WERI-Rb-1 (cell line): ENCODE results near the gene DDX31.

ENCODE experiments used
- DNase-seq: peaks from one replicate; pipeline ENCODE4 v3.0.0-alpha.2; 2020
- H3K27ac ChIP-seq: fragments of 250-450 bp; sonication (Bioruptor Pico); 2 replicates; pipeline ENCODE4 v1.5.1; 2020; ENCODE audit warnings: mild to moderate bottlenecking, moderate library complexity
- H3K27me3 ChIP-seq: fragments of 250-450 bp; sonication (Bioruptor Pico); 2 replicates; pipeline ENCODE4 v1.5.1; 2021; ENCODE audit warnings: mild to moderate bottlenecking, low read depth, moderate library complexity; ENCODE audit not compliant: insufficient read depth, severe bottlenecking
- H3K36me3 ChIP-seq: fragments of 250-450 bp; sonication (Bioruptor Pico); 2 replicates; pipeline ENCODE4 v1.5.1; 2020; ENCODE audit warnings: mild to moderate bottlenecking, moderate library complexity
- H3K4me3 ChIP-seq: 2 replicates; pipeline ENCODE4 v1.5.1; 2011; ENCODE audit warnings: low read depth, mild to moderate bottlenecking, control low read depth, low read length
- H3K9me3 ChIP-seq: fragments of 250-450 bp; sonication (Bioruptor Pico); 2 replicates; pipeline ENCODE4 v1.5.1; 2021; ENCODE audit warnings: mild to moderate bottlenecking, moderate library complexity; ENCODE audit not compliant: severe bottlenecking
- CTCF ChIP-seq: IDR thresholded peaks from 2 replicates; pipeline ENCODE4 v1.5.1; 2011; ENCODE audit warnings: low read depth, mild to moderate bottlenecking, control low read depth, inconsistent platforms, low read length

Gene DDX31

GRCh38 chr9:132551556-132551955 is 118.2 kb downstream of the DDX31 start:
- peak overlapping the region; percentile 73 for H3K27ac ChIP-seq
- no peak overlapping the region for H3K4me3 ChIP-seq
- DNase-seq = peak; percentile 89
- no peaks in the 10 kb centered on the region for H3K27me3 ChIP-seq
- TF ChIP-seq CTCF = no peak
- H3K9me3 ChIP-seq = peaks cover 9% of the 10 kb centered on the region
- H3K36me3 ChIP-seq = no peaks in the 10 kb centered on the region

- no peak for DNase-seq
- Histone ChIP-seq H3K27ac (peak overlapping the region; percentile 49), H3K4me3 (no peak overlapping the region)
These were observed 120.8 kb downstream of the DDX31 start for GRCh38 chr9:132548751-132549640.

GRCh38 chr9:132547976-132548730 is 121.6 kb downstream of the DDX31 start:
- Histone ChIP-seq H3K36me3 (no peaks in the 10 kb centered on the region), H3K27me3 (no peaks in the 10 kb centered on the region), H3K9me3 (peaks cover 6% of the 10 kb centered on the region), H3K4me3 (no peak overlapping the region), H3K27ac (no peak overlapping the region)
- TF ChIP-seq CTCF = no peak
- no peak for DNase-seq

More at GRCh38 chr9:132548751-132549640, 120.8 kb downstream of the DDX31 start:
- Histone ChIP-seq H3K36me3 (no peaks in the 10 kb centered on the region), H3K27me3 (no peaks in the 10 kb centered on the region), H3K9me3 (peaks cover 9% of the 10 kb centered on the region)
- TF ChIP-seq CTCF = no peak

- Histone ChIP-seq H3K9me3 (no peaks in the 10 kb centered on the region), H3K4me3 (no peak overlapping the region), H3K36me3 (no peaks in the 10 kb centered on the region), H3K27me3 (no peaks in the 10 kb centered on the region), H3K27ac (no peak overlapping the region)
- no peak for DNase-seq
- TF ChIP-seq CTCF = no peak
These were observed 122.3 kb downstream of the DDX31 start for GRCh38 chr9:132547436-132547835.

- no peaks in the 10 kb centered on the region for H3K36me3 ChIP-seq
- no peaks in the 10 kb centered on the region for H3K9me3 ChIP-seq
- no peak for TF ChIP-seq CTCF
- peak overlapping the region; percentile 58 for H3K27ac ChIP-seq
- no peak for DNase-seq
- H3K27me3 ChIP-seq = no peaks in the 10 kb centered on the region
- no peak overlapping the region for H3K4me3 ChIP-seq
These were observed 122.7 kb downstream of the DDX31 start for GRCh38 chr9:132547052-132547431.
